GM13977 (cell line): ENCODE results near the gene TXLNA.

Experiments
- DNase-seq: peaks from one replicate; pipeline ENCODE4 v3.0.0; 2012; ENCODE audit warnings: low spot score
- CTCF ChIP-seq: IDR thresholded peaks from 2 replicates; pipeline ENCODE4 v1.5.1; 2012; ENCODE audit warnings: mild to moderate bottlenecking, control low read depth; ENCODE audit not compliant: insufficient read depth; ENCODE audit errors: extremely low read depth, missing control alignments
- in situ Hi-C: fragments of 300-500 bp; cut with MboI; formaldehyde crosslinking; loops from one replicate; pipeline ENCODE4 v1.12.0; 2022; ENCODE audit warnings: low sequenced_read_pairs, low pct_unique_long_range_greater_than_20kb, mixed read lengths, inconsistent platforms; ENCODE audit not compliant: unreplicated experiment

The TXLNA gene

GRCh38 chr1:32246888-32247273 is 67.4 kb downstream of the TXLNA start, which contains the start of gene FAM167B:
TSS of gene FAM167B (plus strand) at chr1:32247222. CDS start at chr1:32247422, 200 bp downstream.
- in situ Hi-C loops: no loop called here
- no peak for TF ChIP-seq CTCF
- no peak for DNase-seq

GRCh38 chr1:32247452-32247851 is 68.0 kb downstream of the TXLNA start:
- DNase-seq: no peak
- no peak for TF ChIP-seq CTCF
- in situ Hi-C loops: no loop called here
